ENCODE measurements around the gene HES5.

- TF ChIP-seq EP300 (IDR thresholded peaks at IDR 0.05; ENCODE audit: borderline replicate concordance) (no peak), YY1 (IDR thresholded peaks at IDR 0.05; ENCODE audit: low read depth) (no peak), NFIC (IDR thresholded peaks at IDR 0.05) (no peak), TAF1 (IDR thresholded peaks at IDR 0.05; ENCODE audit: low read depth) (no peak), USF1 (IDR thresholded peaks at IDR 0.05) (no peak), CEBPB (IDR thresholded peaks at IDR 0.05) (no peak), RAD21 (IDR thresholded peaks at IDR 0.05; ENCODE audit: low read depth) (no peak), MAX (IDR thresholded peaks at IDR 0.05) (no peak), EGR1 (IDR thresholded peaks at IDR 0.05) (no peak), FOXM1 (IDR thresholded peaks at IDR 0.05; ENCODE audit: borderline replicate concordance, low read depth) (no peak), REST (IDR thresholded peaks at IDR 0.05; ENCODE audit: low read depth) (no peak), ZBTB7A (IDR thresholded peaks at IDR 0.05; ENCODE audit: low read depth) (no peak)
These were observed 33.3 kb downstream of the HES5 start for GRCh38 chr1:2496746-2497145.
